ENCODE results near the gene LSM14B.

DNA sequence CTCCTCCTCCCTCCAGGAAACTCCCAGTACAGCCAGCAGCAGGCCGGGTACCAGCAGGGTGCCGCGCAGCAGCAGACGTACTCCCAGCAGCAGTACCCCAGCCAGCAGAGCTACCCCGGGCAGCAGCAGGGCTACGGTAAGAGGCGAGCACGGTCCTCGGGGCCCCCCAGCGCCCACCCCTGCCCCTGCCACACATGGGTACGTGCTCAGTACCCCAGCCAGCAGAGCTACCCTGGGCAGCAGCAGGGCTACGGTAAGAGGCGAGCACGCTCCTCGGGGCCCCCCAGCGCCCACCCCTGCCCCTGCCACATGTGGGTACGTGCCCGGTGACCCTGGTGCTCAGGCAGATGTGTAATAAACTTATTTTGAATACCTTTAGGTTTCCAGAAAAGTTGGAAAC lies 50.4 kb downstream of the LSM14B start:
- TF ChIP-seq, protein P1, sequence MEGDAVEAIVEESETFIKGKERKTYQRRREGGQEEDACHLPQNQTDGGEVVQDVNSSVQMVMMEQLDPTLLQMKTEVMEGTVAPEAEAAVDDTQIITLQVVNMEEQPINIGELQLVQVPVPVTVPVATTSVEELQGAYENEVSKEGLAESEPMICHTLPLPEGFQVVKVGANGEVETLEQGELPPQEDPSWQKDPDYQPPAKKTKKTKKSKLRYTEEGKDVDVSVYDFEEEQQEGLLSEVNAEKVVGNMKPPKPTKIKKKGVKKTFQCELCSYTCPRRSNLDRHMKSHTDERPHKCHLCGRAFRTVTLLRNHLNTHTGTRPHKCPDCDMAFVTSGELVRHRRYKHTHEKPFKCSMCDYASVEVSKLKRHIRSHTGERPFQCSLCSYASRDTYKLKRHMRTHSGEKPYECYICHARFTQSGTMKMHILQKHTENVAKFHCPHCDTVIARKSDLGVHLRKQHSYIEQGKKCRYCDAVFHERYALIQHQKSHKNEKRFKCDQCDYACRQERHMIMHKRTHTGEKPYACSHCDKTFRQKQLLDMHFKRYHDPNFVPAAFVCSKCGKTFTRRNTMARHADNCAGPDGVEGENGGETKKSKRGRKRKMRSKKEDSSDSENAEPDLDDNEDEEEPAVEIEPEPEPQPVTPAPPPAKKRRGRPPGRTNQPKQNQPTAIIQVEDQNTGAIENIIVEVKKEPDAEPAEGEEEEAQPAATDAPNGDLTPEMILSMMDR (IDR thresholded peaks at IDR 0.05; ENCODE audit: low read length): no peak
- TF ChIP-seq EZH2 (IDR thresholded peaks at IDR 0.05; ENCODE audit: borderline replicate concordance, low read length): no peak

Measured in OCI-LY1 (cell line).